HepG2 (cell line): ENCODE data around the gene DUS3L. TPM values are rescaled to one million over a fixed set of nuclear protein-coding genes. Genes with fewer than 3 reads are reported as not detected.
A peak's percentile ranks its signal among the peaks of the same experiment; 100 is the strongest.

Source experiments
- ARHGAP35 ChIP-seq: sonication (generic); formaldehyde crosslinking; IDR thresholded peaks from 2 replicates; pipeline ENCODE4 v1.9.0; 2022; ENCODE audit warnings: mild to moderate bottlenecking, inconsistent platforms, moderate library complexity, missing genetic modification reagents, borderline replicate concordance
- ELK4 ChIP-seq: sonication (generic); formaldehyde crosslinking; IDR thresholded peaks from 2 replicates; pipeline ENCODE4 v1.9.0; 2021; ENCODE audit warnings: missing genetic modification reagents, borderline replicate concordance
- FOXJ3 ChIP-seq: sonication (generic); formaldehyde crosslinking; IDR thresholded peaks from 2 replicates; pipeline ENCODE4 v1.4.0; 2020; ENCODE audit warnings: missing genetic modification reagents, mild to moderate bottlenecking, borderline replicate concordance
- NAIF1 ChIP-seq: sonication (generic); formaldehyde crosslinking; IDR thresholded peaks from 2 replicates; pipeline ENCODE4 v1.5.0; 2020; ENCODE audit warnings: mild to moderate bottlenecking, missing genetic modification reagents, borderline replicate concordance
- NCOR1 ChIP-seq: fragments of 200-600 bp; sonication (generic); IDR thresholded peaks from 2 replicates; pipeline ENCODE4 v1.7.0; 2017; ENCODE audit warnings: antibody characterized with exemption, low read length, borderline replicate concordance
- PITX1 ChIP-seq: sonication (generic); formaldehyde crosslinking; IDR thresholded peaks from 2 replicates; pipeline ENCODE4 v1.5.1; 2020; ENCODE audit warnings: mild to moderate bottlenecking, missing genetic modification reagents
- PRPF4 ChIP-seq: fragments of 200-400 bp; formaldehyde crosslinking; IDR thresholded peaks from 2 replicates; pipeline ENCODE4 v1.6.1; 2016; ENCODE audit warnings: low read length, low read depth; ENCODE audit not compliant: poor library complexity, severe bottlenecking
- RAD51 ChIP-seq: fragments of 450-650 bp; IDR thresholded peaks from 2 replicates; pipeline ENCODE4 v1.6.1; 2016; ENCODE audit warnings: borderline replicate concordance
- SMYD3 ChIP-seq: sonication (generic); formaldehyde crosslinking; IDR thresholded peaks from 2 replicates; pipeline ENCODE4 v1.8.1; 2023; ENCODE audit warnings: mild to moderate bottlenecking, missing genetic modification reagents
- TARDBP ChIP-seq: sonication (generic); formaldehyde crosslinking; IDR thresholded peaks from 2 replicates; pipeline ENCODE4 v1.8.0; 2022; ENCODE audit warnings: mild to moderate bottlenecking, missing genetic modification reagents
- ZFP37 ChIP-seq: sonication (generic); formaldehyde crosslinking; IDR thresholded peaks from 2 replicates; pipeline ENCODE4 v1.4.0; 2020; ENCODE audit warnings: missing genetic modification reagents, borderline replicate concordance
- ZNF557 ChIP-seq: sonication (generic); formaldehyde crosslinking; IDR thresholded peaks from 2 replicates; pipeline ENCODE4 v1.4.0; 2020; ENCODE audit warnings: missing genetic modification reagents
- ZNF652 ChIP-seq: IDR thresholded peaks from 2 replicates; pipeline ENCODE4 v1.6.1; 2016; ENCODE audit warnings: low read depth, borderline replicate concordance
- ZNF746 ChIP-seq: sonication (generic); formaldehyde crosslinking; IDR thresholded peaks from 2 replicates; pipeline ENCODE4 v1.8.0; 2022; ENCODE audit warnings: mild to moderate bottlenecking, missing genetic modification reagents
- ZNF766 ChIP-seq: sonication (generic); formaldehyde crosslinking; IDR thresholded peaks from 2 replicates; pipeline ENCODE4 v1.5.0; 2020; ENCODE audit warnings: missing genetic modification reagents, borderline replicate concordance
- polyA plus RNA-seq, 8 experiments: library from polyadenylated mRNA; depleted of rRNA in 3 of 8; stranded (reverse) in 7 of 8; unstranded in 1 of 8; fragments of >200 nt; fragmentation: Illumina TruSeq in 4 of 8; extraction: Trizol in 4 of 8; gene quantifications; 2 replicates each; pipeline versions ENCODE4 v1.2.1 to v1.2.3, GENCODE V29; 2011 to 2016; ENCODE audit warnings: low read depth in 4 of 8, missing spikeins in 1 of 8, mixed read lengths in 1 of 8; ENCODE audit not compliant: insufficient read depth in 1 of 8
- total RNA-seq, 5 experiments: library from RNA; depleted of rRNA; stranded (reverse); fragments of >200 nt; fragmentation: Illumina TruSeq; extraction: Trizol; gene quantifications; 2 replicates each; pipeline ENCODE4 v1.2.3, GENCODE V29; 2016; ENCODE audit warnings: low read depth in 1 of 5
- TF ChIP-seq, protein P1 (sequence below): sonication (generic); formaldehyde crosslinking; IDR thresholded peaks from 2 replicates; pipeline ENCODE4 v1.4.0; 2020; ENCODE audit warnings: missing genetic modification reagents, mild to moderate bottlenecking, borderline replicate concordance
- TF ChIP-seq, protein P2 (sequence below): sonication (generic); formaldehyde crosslinking; IDR thresholded peaks from 2 replicates; pipeline ENCODE4 v1.5.0; 2020; ENCODE audit warnings: missing genetic modification reagents
- TF ChIP-seq, protein P3 (sequence below): sonication (generic); formaldehyde crosslinking; IDR thresholded peaks from 2 replicates; pipeline ENCODE4 v1.4.0; 2020; ENCODE audit warnings: missing genetic modification reagents, borderline replicate concordance
- TF ChIP-seq, protein P4 (sequence below): sonication (generic); formaldehyde crosslinking; IDR thresholded peaks from 2 replicates; pipeline ENCODE4 v1.4.0; 2020; ENCODE audit warnings: mild to moderate bottlenecking, low read depth, missing genetic modification reagents

The DUS3L gene
- total and polyA plus RNA-seq, 2 of the 13 experiments (the other 11 are each of a cell fraction or from before 2014, with no cell fraction given), result 13.3 to 25.1 TPM

GRCh38 chr19:5803752-5804515 is 13.0 kb upstream of the DUS3L start (continued):
- TF ChIP-seq ZNF766 (CRISPR knock-in tag) (no peak), NCOR1 (no peak), ZNF557 (CRISPR knock-in tag) (no peak), PRPF4 (no peak), ZNF746 (CRISPR knock-in tag) (no peak), TARDBP (CRISPR knock-in tag) (peak; percentile 65; the same call in 1 of the 2 replicates), ZFP37 (no peak), ZNF652 (CRISPR knock-in tag) (no peak), ELK4 (no peak), PITX1 (CRISPR knock-in tag) (peak; percentile 35; the same call in 1 of the 2 replicates), NAIF1 (CRISPR knock-in tag) (no peak), RAD51 (no peak), SMYD3 (CRISPR knock-in tag) (no peak), ARHGAP35 (CRISPR knock-in tag) (peak; percentile 27; the same call in 1 of the 2 replicates), FOXJ3 (CRISPR knock-in tag) (no peak)
- TF ChIP-seq, protein P1, sequence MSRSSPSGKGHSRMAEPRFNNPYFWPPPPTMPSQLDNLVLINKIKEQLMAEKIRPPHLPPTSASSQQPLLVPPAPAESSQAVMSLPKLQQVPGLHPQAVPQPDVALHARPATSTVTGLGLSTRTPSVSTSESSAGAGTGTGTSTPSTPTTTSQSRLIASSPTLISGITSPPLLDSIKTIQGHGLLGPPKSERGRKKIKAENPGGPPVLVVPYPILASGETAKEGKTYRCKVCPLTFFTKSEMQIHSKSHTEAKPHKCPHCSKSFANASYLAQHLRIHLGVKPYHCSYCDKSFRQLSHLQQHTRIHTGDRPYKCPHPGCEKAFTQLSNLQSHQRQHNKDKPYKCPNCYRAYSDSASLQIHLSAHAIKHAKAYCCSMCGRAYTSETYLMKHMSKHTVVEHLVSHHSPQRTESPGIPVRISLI (CRISPR knock-in tag), result peak; percentile 57; the same call in 1 of the 2 replicates
- TF ChIP-seq, protein P2, sequence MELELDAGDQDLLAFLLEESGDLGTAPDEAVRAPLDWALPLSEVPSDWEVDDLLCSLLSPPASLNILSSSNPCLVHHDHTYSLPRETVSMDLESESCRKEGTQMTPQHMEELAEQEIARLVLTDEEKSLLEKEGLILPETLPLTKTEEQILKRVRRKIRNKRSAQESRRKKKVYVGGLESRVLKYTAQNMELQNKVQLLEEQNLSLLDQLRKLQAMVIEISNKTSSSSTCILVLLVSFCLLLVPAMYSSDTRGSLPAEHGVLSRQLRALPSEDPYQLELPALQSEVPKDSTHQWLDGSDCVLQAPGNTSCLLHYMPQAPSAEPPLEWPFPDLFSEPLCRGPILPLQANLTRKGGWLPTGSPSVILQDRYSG (CRISPR knock-in tag), result no peak
- TF ChIP-seq, protein P3, sequence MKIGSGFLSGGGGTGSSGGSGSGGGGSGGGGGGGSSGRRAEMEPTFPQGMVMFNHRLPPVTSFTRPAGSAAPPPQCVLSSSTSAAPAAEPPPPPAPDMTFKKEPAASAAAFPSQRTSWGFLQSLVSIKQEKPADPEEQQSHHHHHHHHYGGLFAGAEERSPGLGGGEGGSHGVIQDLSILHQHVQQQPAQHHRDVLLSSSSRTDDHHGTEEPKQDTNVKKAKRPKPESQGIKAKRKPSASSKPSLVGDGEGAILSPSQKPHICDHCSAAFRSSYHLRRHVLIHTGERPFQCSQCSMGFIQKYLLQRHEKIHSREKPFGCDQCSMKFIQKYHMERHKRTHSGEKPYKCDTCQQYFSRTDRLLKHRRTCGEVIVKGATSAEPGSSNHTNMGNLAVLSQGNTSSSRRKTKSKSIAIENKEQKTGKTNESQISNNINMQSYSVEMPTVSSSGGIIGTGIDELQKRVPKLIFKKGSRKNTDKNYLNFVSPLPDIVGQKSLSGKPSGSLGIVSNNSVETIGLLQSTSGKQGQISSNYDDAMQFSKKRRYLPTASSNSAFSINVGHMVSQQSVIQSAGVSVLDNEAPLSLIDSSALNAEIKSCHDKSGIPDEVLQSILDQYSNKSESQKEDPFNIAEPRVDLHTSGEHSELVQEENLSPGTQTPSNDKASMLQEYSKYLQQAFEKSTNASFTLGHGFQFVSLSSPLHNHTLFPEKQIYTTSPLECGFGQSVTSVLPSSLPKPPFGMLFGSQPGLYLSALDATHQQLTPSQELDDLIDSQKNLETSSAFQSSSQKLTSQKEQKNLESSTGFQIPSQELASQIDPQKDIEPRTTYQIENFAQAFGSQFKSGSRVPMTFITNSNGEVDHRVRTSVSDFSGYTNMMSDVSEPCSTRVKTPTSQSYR (CRISPR knock-in tag), result no peak
- TF ChIP-seq, protein P4, sequence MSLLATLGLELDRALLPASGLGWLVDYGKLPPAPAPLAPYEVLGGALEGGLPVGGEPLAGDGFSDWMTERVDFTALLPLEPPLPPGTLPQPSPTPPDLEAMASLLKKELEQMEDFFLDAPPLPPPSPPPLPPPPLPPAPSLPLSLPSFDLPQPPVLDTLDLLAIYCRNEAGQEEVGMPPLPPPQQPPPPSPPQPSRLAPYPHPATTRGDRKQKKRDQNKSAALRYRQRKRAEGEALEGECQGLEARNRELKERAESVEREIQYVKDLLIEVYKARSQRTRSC (CRISPR knock-in tag), result no peak
